Neuronal stem cell (in vitro differentiated cells): ENCODE data around the gene FCAMR.

Source experiments
- DNase-seq: peaks from one replicate; pipeline ENCODE4 v3.0.0-alpha.2; 2013; ENCODE audit warnings: low spot score
- H2AFZ ChIP-seq: one replicate; pipeline ENCODE4 v1.6.1; 2013; ENCODE audit warnings: mild to moderate bottlenecking, low read length, inconsistent platforms
- H2AK5ac ChIP-seq: 2 replicates; pipeline ENCODE4 v1.6.1; 2013; ENCODE audit warnings: low read depth, mild to moderate bottlenecking, inconsistent platforms, low read length, moderate library complexity, mixed read lengths
- H2BK120ac ChIP-seq: 2 replicates; pipeline ENCODE4 v1.6.1; 2013; ENCODE audit warnings: low read depth, mild to moderate bottlenecking, inconsistent platforms, low read length, moderate library complexity, mixed read lengths
- H2BK12ac ChIP-seq: one replicate; pipeline ENCODE4 v1.6.1; 2013; ENCODE audit warnings: low read length, inconsistent platforms
- H2BK15ac ChIP-seq: 2 replicates; pipeline ENCODE4 v1.6.1; 2013; ENCODE audit warnings: mild to moderate bottlenecking, low read length, inconsistent platforms, mixed read lengths
- H2BK5ac ChIP-seq: one replicate; pipeline ENCODE4 v1.6.1; 2013; ENCODE audit warnings: inconsistent platforms, mild to moderate bottlenecking, low read length, moderate library complexity
- H3K14ac ChIP-seq: one replicate; pipeline ENCODE4 v1.6.1; 2013; ENCODE audit warnings: low read length, inconsistent platforms
- H3K18ac ChIP-seq: 2 replicates; pipeline ENCODE4 v1.6.1; 2013; ENCODE audit warnings: low read length, inconsistent platforms
- H3K23ac ChIP-seq: 2 replicates; pipeline ENCODE4 v1.6.1; 2013; ENCODE audit warnings: low read depth, mild to moderate bottlenecking, mixed read lengths, low read length, inconsistent platforms; ENCODE audit not compliant: poor library complexity
- H3K27ac ChIP-seq: replicated peaks from 3 replicates; pipeline ENCODE4 v1.5.1; 2013; ENCODE audit warnings: low read length, inconsistent platforms
- H3K27me3 ChIP-seq, 3 experiments: 2 replicates each; pipeline ENCODE4 v1.6.1; 2013; ENCODE audit warnings: low read length in 3 of 3, mild to moderate bottlenecking in 2 of 3, inconsistent platforms in 1 of 3, low read depth in 1 of 3, mixed read lengths in 1 of 3, moderate library complexity in 1 of 3; ENCODE audit not compliant: control insufficient read depth in 3 of 3, insufficient read depth in 3 of 3
- H3K36me3 ChIP-seq, 2 donors: replicated peaks in 1 of 2; 2 replicates each; pipeline ENCODE4 v1.6.1; 2013; ENCODE audit warnings: low read length in 2 of 2; ENCODE audit not compliant: control insufficient read depth in 2 of 2, insufficient read depth in 2 of 2
- H3K4ac ChIP-seq: 2 replicates; pipeline ENCODE4 v1.6.1; 2013; ENCODE audit warnings: inconsistent platforms, mild to moderate bottlenecking, low read length, moderate library complexity
- H3K4me1 ChIP-seq, 2 donors: 1 replicate in 1 of 2; 2 replicates in 1 of 2; pipeline ENCODE4 v1.6.1; 2013; ENCODE audit warnings: low read length in 2 of 2, low read depth in 1 of 2; ENCODE audit not compliant: control insufficient read depth in 2 of 2, insufficient read depth in 1 of 2
- H3K4me2 ChIP-seq: one replicate; pipeline ENCODE4 v1.6.1; 2013; ENCODE audit warnings: mild to moderate bottlenecking, low read length, inconsistent platforms; ENCODE audit not compliant: insufficient read depth, poor library complexity, severe bottlenecking
- H3K4me3 ChIP-seq, 2 donors: 2 replicates each; pipeline ENCODE4 v1.5.1; 2013; ENCODE audit warnings: low read length in 2 of 2, mild to moderate bottlenecking in 2 of 2, inconsistent platforms in 1 of 2, moderate library complexity in 1 of 2
- H3K79me1 ChIP-seq: one replicate; pipeline ENCODE4 v1.6.1; 2013; ENCODE audit warnings: low read depth, mild to moderate bottlenecking, inconsistent platforms, low read length, moderate library complexity
- H3K9ac ChIP-seq: one replicate; pipeline ENCODE4 v1.6.1; 2013; ENCODE audit warnings: mild to moderate bottlenecking, low read depth, low read length, inconsistent platforms; ENCODE audit not compliant: poor library complexity
- H3K9me3 ChIP-seq, 2 donors: replicated peaks in 1 of 2; 2 replicates each; pipeline versions ENCODE3 to v1.6.1; 2013; ENCODE audit warnings: low read length in 2 of 2, mild to moderate bottlenecking in 2 of 2, inconsistent platforms in 1 of 2, low read depth in 1 of 2, mixed read lengths in 1 of 2, moderate library complexity in 1 of 2; ENCODE audit not compliant: control insufficient read depth in 2 of 2, insufficient read depth in 1 of 2
- H4K8ac ChIP-seq: one replicate; pipeline ENCODE4 v1.6.1; 2013; ENCODE audit warnings: low read depth, mild to moderate bottlenecking, inconsistent platforms, low read length, moderate library complexity
- H4K91ac ChIP-seq: one replicate; pipeline ENCODE4 v1.6.1; 2013; ENCODE audit warnings: low read length, low read depth, mild to moderate bottlenecking, inconsistent platforms; ENCODE audit not compliant: poor library complexity
- WGBS, 2 donors: extraction: QIAGEN DNeasy Blood & Tissue Kit; methylation state at CpG; one replicate each; pipeline ENCODE4 v1.1.7; 2013; ENCODE audit warnings: missing lambda C conversion rate in 2 of 2, mixed read lengths in 1 of 2; ENCODE audit not compliant: insufficient read length in 2 of 2, insufficient replicate concordance in 1 of 2; ENCODE audit errors: extremely low coverage in 2 of 2; 5-methylcytosine and 5-hydroxymethylcytosine counted together

FCAMR gene

GRCh38 chr1:206954459-206955342 lies 15.6 kb downstream of the FCAMR start:
- no peak overlapping the region for H3K4me3 ChIP-seq
- DNase-seq: no peak
- H3K9ac ChIP-seq: no peak overlapping the region
- H2AFZ ChIP-seq: no peak overlapping the region
- H3K9me3 ChIP-seq: no peaks in the 10 kb centered on the region
- H2BK12ac ChIP-seq: no peak overlapping the region
- WGBS, 2 donors: no CpG with 5 or more reads among the region's 10 CpGs
- H3K27ac ChIP-seq: no peak overlapping the region
- H2BK5ac ChIP-seq: no peak overlapping the region
- H2AK5ac ChIP-seq: no peak overlapping the region
- H3K36me3 ChIP-seq: no peaks in the 10 kb centered on the region
- H3K4ac ChIP-seq: no peak overlapping the region
- no peak overlapping the region for H4K91ac ChIP-seq
- no peaks in the 10 kb centered on the region for H3K79me1 ChIP-seq
- no peak overlapping the region for H4K8ac ChIP-seq
- H3K4me2 ChIP-seq: no peak overlapping the region
- peaks cover 3 to 6% of the 10 kb centered on the region in 2 donors for H3K4me1 ChIP-seq
- no peak overlapping the region for H3K23ac ChIP-seq
- H2BK120ac ChIP-seq: no peak overlapping the region
- peaks cover 0 to 17% (median 0%) of the 10 kb centered on the region in 3 experiments for H3K27me3 ChIP-seq
- no peak overlapping the region for H3K14ac ChIP-seq
- no peak overlapping the region for H3K18ac ChIP-seq
- no peak overlapping the region for H2BK15ac ChIP-seq

GRCh38 chr1:206953626-206954025 lies 16.6 kb downstream of the FCAMR start:
- H3K18ac ChIP-seq: peak overlapping the region; percentile 25
- peaks cover 0 to 23% (median 0%) of the 10 kb centered on the region in 3 experiments for H3K27me3 ChIP-seq
- no peaks in the 10 kb centered on the region for H3K79me1 ChIP-seq
- H3K27ac ChIP-seq: no peak overlapping the region
- DNase-seq: no peak
- no peak overlapping the region for H2BK15ac ChIP-seq
- H3K4me1 ChIP-seq: peaks cover 3 to 6% of the 10 kb centered on the region in 2 donors
- no peak overlapping the region for H3K14ac ChIP-seq
- no peak overlapping the region for H2AFZ ChIP-seq
- WGBS, 2 donors: no CpG with 5 or more reads among the region's 2 CpGs
- no peak overlapping the region for H2BK12ac ChIP-seq
- peak overlapping the region; percentile 5 for H3K9ac ChIP-seq
- no peaks in the 10 kb centered on the region for H3K36me3 ChIP-seq
- no peak overlapping the region for H2BK120ac ChIP-seq
- H4K8ac ChIP-seq: no peak overlapping the region
- no peaks in the 10 kb centered on the region for H3K9me3 ChIP-seq
- H3K4ac ChIP-seq: no peak overlapping the region
- H3K4me3 ChIP-seq: no peak overlapping the region
- no peak overlapping the region for H3K4me2 ChIP-seq
- H3K23ac ChIP-seq: no peak overlapping the region
- no peak overlapping the region for H2AK5ac ChIP-seq
- H2BK5ac ChIP-seq: no peak overlapping the region
- H4K91ac ChIP-seq: peak overlapping the region; percentile 27

GRCh38 chr1:206953126-206953525 lies 17.1 kb downstream of the FCAMR start:
- WGBS, 2 donors: no CpG with 5 or more reads among the region's 3 CpGs
- Histone ChIP-seq H3K27me3 (peaks cover 0 to 23% (median 0%) of the 10 kb centered on the region in 3 experiments), H2AFZ (no peak overlapping the region), H3K14ac (no peak overlapping the region), H2BK15ac (no peak overlapping the region), H3K4me3 (no peak overlapping the region), H4K91ac (no peak overlapping the region), H2BK5ac (no peak overlapping the region), H3K4ac (no peak overlapping the region), H3K4me2 (no peak overlapping the region), H2AK5ac (no peak overlapping the region), H3K36me3 (no peaks in the 10 kb centered on the region), H3K27ac (no peak overlapping the region), H3K4me1 (peaks cover 3 to 6% of the 10 kb centered on the region in 2 donors), H3K9me3 (no peaks in the 10 kb centered on the region), H3K79me1 (no peaks in the 10 kb centered on the region), H3K23ac (no peak overlapping the region), H2BK12ac (no peak overlapping the region), H3K18ac (no peak overlapping the region), H4K8ac (no peak overlapping the region), H2BK120ac (no peak overlapping the region), H3K9ac (no peak overlapping the region)
- DNase-seq: no peak

- Histone ChIP-seq H2AFZ (no peak overlapping the region), H3K79me1 (no peaks in the 10 kb centered on the region), H3K4ac (no peak overlapping the region), H3K18ac (no peak overlapping the region), H3K36me3 (no peaks in the 10 kb centered on the region), H3K4me2 (no peak overlapping the region), H4K91ac (no peak overlapping the region), H2BK15ac (no peak overlapping the region), H3K9ac (no peak overlapping the region), H3K23ac (no peak overlapping the region), H2BK120ac (no peak overlapping the region), H3K27me3 (peaks cover 0 to 23% (median 0%) of the 10 kb centered on the region in 3 experiments), H3K4me1 (peaks cover 3 to 6% of the 10 kb centered on the region in 2 donors), H3K27ac (no peak overlapping the region), H2BK5ac (no peak overlapping the region), H4K8ac (no peak overlapping the region), H2BK12ac (no peak overlapping the region), H3K4me3 (no peak overlapping the region), H3K9me3 (no peaks in the 10 kb centered on the region), H3K14ac (no peak overlapping the region), H2AK5ac (no peak overlapping the region)
- no CpG with 5 or more reads among the region's 4 CpGs for WGBS, 2 donors
- DNase-seq: no peak
Measured at GRCh38 chr1:206952171-206952570, 18.1 kb downstream of the FCAMR start.
